ENCODE measurements around the gene MUS81.
A peak's percentile ranks its signal among the peaks of the same experiment; 100 is the strongest.

DNA sequence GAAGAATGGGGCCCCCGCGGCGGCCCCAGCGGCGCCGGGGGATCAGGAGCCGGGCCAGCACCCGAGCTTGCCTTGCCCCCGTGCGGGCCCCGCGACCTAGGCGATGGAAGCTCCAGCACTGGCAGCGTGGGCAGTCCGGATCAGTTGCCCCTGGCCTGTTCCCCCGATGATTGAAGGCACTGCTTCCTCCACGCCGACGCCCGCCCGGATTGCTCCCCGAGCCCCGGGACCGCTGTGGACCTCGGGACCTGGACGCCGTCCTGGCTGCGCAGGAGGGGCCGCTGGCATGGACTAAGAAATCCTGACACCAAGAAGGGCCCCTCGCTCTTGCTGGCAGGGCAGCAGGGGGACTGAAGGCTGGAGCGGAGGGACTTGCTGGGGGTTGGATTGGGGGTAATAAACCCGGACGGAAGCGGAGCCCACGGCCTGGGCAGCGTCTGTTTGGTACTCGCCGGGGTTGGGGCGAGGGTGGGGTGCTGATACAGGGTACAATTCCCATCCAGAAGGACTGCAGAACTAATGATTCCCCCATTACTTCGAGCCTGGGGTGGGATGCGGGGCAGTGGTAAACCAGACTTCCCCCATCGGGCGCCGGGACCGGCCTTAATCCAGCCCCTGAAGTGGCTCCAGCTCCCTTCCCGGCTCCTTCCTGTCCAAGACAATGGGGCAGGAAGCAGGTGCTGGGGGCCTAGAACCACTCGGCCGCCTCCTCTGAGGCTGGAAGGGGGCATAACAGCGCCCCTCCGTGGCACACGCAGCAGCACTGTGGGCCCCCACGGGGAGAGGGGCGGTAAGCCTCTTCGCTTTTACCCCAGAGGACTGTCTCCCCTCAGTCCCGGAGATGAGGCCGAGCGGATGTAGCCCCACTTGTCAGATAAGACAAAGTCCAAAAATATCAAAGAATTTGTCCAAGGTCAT, 31.2 kb downstream of the MUS81 start:
- TF ChIP-seq, protein P1, sequence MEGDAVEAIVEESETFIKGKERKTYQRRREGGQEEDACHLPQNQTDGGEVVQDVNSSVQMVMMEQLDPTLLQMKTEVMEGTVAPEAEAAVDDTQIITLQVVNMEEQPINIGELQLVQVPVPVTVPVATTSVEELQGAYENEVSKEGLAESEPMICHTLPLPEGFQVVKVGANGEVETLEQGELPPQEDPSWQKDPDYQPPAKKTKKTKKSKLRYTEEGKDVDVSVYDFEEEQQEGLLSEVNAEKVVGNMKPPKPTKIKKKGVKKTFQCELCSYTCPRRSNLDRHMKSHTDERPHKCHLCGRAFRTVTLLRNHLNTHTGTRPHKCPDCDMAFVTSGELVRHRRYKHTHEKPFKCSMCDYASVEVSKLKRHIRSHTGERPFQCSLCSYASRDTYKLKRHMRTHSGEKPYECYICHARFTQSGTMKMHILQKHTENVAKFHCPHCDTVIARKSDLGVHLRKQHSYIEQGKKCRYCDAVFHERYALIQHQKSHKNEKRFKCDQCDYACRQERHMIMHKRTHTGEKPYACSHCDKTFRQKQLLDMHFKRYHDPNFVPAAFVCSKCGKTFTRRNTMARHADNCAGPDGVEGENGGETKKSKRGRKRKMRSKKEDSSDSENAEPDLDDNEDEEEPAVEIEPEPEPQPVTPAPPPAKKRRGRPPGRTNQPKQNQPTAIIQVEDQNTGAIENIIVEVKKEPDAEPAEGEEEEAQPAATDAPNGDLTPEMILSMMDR (IDR thresholded peaks at IDR 0.05): no peak
- TF ChIP-seq POLR2A (IDR thresholded peaks at IDR 0.05): peak in 1 of 2 donors; percentile 19
